AG20443 (cell line): ENCODE results near the gene GTSE1.
"Not testable (repeated sequence)": the region's sequence is repeated elsewhere in the genome, so short reads cannot be mapped to it uniquely, and the experiment has no call there.

Experiments used
- DNase-seq: peaks from one replicate; pipeline ENCODE4 v3.0.0; 2012; ENCODE audit warnings: low spot score, mixed read lengths

The GTSE1 gene, protein sequence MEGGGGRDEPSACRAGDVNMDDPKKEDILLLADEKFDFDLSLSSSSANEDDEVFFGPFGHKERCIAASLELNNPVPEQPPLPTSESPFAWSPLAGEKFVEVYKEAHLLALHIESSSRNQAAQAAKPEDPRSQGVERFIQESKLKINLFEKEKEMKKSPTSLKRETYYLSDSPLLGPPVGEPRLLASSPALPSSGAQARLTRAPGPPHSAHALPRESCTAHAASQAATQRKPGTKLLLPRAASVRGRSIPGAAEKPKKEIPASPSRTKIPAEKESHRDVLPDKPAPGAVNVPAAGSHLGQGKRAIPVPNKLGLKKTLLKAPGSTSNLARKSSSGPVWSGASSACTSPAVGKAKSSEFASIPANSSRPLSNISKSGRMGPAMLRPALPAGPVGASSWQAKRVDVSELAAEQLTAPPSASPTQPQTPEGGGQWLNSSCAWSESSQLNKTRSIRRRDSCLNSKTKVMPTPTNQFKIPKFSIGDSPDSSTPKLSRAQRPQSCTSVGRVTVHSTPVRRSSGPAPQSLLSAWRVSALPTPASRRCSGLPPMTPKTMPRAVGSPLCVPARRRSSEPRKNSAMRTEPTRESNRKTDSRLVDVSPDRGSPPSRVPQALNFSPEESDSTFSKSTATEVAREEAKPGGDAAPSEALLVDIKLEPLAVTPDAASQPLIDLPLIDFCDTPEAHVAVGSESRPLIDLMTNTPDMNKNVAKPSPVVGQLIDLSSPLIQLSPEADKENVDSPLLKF

GRCh38 chr22:46296257-46297150 lies at the start of gene GTSE1:
Gene GTSE1, plus strand, starts transcription at chr22:46296870. Its CDS starts 531 bp downstream, at chr22:46297401.
- DNase-seq: peak; percentile 100

DNA sequence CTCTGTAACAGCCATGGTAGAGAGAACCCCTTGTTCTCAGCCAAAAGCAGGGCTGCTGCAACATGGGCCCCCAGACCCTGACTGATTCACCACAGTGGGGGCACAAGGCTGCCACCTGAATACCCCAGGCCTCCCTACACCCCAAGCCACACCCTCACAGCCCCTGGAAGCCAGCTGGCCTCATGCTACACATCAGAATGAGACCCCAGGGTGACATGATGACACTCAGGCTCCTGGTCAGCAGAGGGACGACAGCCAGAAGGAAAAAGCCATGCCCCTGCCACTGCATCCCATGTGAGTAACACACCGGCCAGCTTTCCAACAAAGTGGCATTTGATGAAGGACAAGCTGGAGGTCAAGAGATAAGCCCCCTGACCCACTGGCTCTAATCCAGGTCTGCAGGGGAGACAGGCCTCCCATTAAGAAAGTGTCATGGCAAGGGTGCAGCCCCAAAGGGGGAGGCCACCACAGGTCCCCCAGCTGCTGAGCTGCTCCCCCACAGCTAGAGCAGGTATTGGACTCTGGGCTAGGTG lies 49.2 kb upstream of the GTSE1 start:
- no peak for DNase-seq

DNA sequence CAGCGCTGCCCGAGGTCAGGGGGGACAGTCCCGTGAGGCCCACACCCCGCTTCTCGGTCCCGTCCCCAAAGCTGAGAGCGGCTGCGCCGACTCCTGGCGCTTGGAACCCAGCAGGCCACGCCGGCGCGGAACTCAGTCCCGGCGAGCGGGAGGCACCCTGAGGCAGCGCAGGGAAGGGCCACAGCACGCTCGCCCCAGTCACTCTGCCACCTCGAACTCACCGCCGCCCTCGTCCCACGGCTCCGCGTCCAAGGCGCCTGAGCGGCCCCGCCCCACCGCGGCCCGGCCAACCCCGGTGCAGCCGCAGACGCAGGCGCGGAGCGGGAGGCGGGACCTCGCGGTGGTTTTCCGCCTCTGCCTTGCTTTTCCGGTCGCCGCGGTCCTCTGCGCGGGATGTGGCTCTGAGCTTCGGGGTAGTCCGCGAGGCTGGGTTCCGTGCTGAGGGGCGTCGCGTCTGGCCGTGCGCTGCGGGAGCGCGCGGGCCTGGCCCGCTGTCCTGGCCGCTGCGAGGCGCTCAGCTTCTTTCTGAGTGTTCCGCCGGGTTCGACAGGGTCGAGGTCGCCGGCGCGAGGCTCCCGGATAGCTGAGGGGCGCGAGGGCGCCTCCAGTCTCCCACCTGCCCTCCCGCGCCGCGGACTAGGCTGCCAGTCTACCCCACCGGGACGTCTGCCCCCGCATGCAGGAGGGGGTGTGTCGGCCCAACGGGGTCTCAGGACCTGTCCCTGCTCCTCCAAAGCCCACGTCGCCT lies 46.5 kb upstream of the GTSE1 start, which contains the start of gene CDPF1:
Gene CDPF1, minus strand, starts transcription at position 259 of the 748 bp plus-strand sequence. CDS start 2,009 bp downstream, outside the sequence.
- peak; percentile 99 for DNase-seq

DNA sequence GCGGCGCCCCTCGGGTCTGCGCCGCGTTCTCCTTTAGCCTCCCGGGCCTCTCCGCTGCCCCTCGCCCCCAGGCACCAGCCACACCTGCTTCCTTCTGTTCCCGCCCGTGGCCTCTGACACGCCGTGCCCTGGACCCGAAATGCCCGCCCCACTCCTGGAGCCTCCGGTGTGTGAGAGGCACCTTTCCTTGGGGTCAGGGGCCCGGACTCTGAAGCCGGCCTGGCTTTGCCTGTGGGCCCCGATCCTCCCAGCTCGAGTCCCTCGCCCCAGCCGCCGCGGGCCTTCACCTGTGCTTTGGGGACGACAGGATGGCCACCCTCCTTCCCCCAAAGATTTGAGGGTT lies 45.9 kb upstream of the GTSE1 start:
- DNase-seq: no peak

- DNase-seq: no peak
Measured at GRCh38 chr22:46251266-46251665, 45.4 kb upstream of the GTSE1 start.

GRCh38 chr22:46251816-46252380 lies 44.8 kb upstream of the GTSE1 start:
- no peak for DNase-seq

DNA sequence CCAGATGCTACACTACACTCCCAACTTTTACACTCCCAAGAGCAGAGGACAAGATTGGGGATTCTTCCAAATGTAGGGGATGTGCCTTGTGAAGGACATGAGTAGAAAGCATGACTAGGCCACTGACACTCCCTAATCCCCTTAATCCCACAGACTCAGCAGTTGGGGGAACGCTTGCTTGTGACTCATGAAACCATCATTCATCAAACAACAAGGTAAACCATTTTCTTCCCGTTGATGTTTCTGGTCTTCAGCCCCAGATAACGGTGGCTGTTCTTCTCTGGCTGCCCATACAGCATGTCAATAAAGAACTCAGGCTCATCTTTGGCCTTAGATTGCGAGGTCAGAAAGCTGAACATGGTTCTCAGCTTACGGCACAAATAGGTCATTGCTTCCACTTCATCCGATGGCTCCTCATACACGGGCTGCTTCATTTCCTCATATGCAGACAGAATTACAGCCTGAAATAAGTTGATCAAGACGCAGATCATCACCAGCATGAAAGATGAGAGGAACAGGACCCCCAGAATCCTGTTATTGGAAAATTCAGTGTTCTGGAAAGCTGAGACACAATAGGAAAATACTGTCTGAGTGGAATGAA lies 40.2 kb upstream of the GTSE1 start:
- DNase-seq: no peak

DNA sequence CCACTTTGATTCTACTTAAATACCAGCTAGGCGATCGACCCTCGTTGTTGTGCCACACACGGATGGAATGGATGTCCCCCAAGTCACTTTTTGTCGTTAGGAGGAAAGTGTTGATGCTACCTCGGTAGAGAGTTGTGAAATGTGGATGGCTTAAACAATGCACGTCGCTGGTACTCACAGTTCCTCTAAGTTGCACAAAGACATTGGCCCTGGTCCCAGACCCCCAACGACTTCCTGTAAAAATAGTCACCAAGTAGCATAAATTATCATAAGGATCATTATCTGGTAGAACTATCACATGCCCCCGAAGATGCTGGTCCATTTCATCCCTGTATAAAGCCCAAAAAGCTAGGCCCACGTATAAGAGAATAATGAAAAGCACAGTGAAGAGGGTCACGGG lies 37.3 kb upstream of the GTSE1 start:
- no peak for DNase-seq

GRCh38 chr22:46260038-46260437 lies 36.6 kb upstream of the GTSE1 start:
- DNase-seq: no peak

DNA sequence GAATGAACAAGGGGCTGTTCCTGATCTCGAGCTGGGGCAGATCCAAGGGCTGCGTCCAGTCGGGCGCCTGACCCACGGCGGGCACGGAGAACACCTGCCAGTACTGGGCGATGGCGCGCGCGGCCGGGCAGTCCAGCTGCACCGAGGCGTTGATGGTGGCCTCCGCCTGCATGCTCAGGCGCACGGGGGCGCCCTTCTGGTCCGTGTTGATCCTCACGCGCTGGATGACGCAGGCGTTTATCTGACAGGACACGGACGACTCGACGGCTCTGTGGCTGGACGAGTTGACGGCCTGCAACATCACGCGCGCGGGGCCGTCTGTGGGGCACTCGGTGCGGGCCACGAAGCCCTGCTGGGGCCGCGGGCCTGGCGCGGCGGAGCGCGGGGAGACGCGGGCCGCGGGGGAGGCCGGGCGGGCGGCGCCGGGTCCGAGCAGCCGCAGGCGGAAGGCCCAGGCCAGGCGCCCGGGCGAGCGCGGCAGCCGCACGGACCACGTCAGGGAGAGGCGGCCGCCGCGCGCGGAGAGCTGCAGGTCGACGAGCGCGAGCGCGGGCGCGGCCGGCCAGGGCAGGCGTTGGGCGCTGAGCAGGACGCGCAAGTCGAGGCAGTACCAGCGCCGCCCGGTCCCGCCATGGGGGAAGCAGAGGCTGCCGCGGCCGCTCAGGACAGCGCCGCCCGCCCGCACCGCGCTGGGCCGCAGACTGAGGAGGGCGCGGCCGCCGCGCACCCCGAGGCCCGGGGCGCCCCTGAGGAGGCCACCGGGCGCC lies 34.0 kb upstream of the GTSE1 start:
- DNase-seq: peak; percentile 42

- peak; percentile 27 for DNase-seq
Measured at GRCh38 chr22:46263216-46263590, 33.5 kb upstream of the GTSE1 start, which contains the start of gene PKDREJ. Gene PKDREJ, minus strand, starts transcription at chr22:46263343. Its CDS starts 21 bp downstream, at chr22:46263322.

DNA sequence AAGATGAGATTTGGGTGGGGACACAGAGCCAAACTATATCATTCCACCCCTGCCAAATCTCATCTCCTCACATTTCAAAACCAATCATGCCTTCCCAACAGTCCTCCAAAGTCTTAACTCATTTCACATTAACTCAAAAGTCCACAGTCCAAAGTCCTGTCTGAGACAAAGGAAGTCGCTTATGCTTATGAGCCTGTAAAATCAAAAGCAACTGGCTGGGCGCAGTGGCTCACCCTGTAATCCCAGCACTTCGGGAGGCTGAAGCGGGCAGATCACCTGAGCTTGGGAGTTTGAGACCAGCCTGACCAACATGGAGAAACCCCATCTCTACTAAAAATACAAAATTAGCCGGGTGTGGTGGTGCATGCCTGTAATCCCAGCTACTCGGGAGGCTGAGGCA lies 32.1 kb upstream of the GTSE1 start:
- DNase-seq: not testable (repeated sequence)

- not testable (repeated sequence) for DNase-seq
Measured at GRCh38 chr22:46265627-46266026, 31.0 kb upstream of the GTSE1 start.

DNA sequence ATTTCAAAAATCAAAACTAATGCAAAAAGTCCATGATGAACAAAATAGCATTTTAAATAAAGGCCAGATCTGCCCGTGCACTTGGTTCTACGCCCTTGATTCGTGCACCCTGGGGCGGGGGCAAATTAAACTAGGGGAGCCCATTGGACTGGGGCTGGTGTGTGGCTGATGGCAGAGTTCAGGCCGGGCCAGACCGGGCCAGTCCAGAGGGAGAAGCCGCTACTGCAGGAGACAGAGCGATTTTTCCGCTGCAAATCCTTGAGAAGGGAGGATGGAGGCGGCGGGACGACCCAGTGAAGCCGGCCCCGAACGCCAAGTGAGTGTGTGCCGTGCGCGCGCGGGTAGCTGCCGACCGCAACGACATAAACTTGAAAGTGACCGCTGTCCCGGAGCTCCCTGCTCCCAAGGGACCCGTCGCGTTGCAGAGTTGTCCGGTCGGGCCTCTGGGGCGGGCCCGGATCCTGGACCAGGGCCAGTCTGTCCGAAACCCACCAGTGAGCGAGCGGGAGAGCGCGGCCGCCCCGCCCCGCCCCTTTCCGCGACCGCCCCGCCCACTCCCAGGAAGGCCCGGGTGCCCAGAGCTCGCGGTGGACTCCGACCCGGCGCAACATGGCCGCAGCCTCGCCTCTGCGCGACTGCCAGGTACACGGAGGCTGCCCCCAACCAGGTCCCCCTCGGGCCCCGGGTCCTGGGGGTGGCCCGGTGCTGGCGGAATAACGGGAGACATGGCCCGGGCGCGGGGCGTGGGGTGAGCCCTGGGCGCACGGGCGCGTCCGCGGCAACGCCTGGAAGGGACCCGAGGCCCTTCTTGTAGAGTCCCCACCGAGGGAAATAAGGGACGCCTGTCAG lies 29.0 kb upstream of the GTSE1 start, which contains the start of gene TTC38:
Gene TTC38, plus strand, starts transcription at position 578 of the 849 bp plus-strand sequence. Its CDS starts 32 bp downstream, at position 610.
- DNase-seq: peak; percentile 99

GRCh38 chr22:46269564-46269963 lies 27.1 kb upstream of the GTSE1 start:
- no peak for DNase-seq

DNA sequence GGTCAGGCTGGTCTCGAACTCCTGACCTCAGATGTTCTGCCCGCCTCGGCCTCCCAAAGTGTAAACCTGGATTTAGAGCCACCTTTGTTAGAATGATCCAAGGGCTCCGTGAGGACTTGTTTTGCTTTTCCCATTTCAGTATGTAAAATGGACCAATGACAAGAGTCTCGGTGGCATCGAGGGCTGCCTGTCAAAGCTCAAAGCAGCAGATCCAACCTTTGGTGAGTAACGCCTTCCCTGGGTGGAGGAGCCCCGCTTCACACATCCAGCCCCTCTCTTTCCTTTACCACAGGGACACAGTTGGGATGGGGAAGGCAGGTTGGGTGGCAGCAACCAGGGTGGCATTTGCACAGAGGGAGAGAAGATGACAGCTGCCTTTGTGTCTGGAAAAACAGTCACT lies 24.5 kb upstream of the GTSE1 start:
- no peak for DNase-seq

- DNase-seq: no peak
Measured at GRCh38 chr22:46272762-46273431, 23.8 kb upstream of the GTSE1 start.
